NOMO-1 treated with dmso at 0.1 percent for 144 hours (cell line): Measurements from ENCODE around the gene STAT5B.
"Not testable (repeated sequence)": the region's sequence is repeated elsewhere in the genome, so short reads cannot be mapped to it uniquely, and the experiment has no call there.

ENCODE experiments used
- DNase-seq: peaks from one replicate; lab custom pipeline; 2025; ENCODE audit not compliant: unreplicated experiment; lab: John Stamatoyannopoulos, UW

The STAT5B gene

GRCh38 chr17:42276359-42276608 lies at the start of gene STAT5B:
TSS of gene STAT5B (minus strand) at chr17:42276391. CDS start at chr17:42232127, 44,264 bp downstream.
- DNase-seq = peak; percentile 48

GRCh38 chr17:42325026-42325425 lies 48.8 kb upstream of the STAT5B start:
- no peak for DNase-seq

- no peak for DNase-seq
These were observed 47.1 kb upstream of the STAT5B start for GRCh38 chr17:42323268-42323773.

DNA sequence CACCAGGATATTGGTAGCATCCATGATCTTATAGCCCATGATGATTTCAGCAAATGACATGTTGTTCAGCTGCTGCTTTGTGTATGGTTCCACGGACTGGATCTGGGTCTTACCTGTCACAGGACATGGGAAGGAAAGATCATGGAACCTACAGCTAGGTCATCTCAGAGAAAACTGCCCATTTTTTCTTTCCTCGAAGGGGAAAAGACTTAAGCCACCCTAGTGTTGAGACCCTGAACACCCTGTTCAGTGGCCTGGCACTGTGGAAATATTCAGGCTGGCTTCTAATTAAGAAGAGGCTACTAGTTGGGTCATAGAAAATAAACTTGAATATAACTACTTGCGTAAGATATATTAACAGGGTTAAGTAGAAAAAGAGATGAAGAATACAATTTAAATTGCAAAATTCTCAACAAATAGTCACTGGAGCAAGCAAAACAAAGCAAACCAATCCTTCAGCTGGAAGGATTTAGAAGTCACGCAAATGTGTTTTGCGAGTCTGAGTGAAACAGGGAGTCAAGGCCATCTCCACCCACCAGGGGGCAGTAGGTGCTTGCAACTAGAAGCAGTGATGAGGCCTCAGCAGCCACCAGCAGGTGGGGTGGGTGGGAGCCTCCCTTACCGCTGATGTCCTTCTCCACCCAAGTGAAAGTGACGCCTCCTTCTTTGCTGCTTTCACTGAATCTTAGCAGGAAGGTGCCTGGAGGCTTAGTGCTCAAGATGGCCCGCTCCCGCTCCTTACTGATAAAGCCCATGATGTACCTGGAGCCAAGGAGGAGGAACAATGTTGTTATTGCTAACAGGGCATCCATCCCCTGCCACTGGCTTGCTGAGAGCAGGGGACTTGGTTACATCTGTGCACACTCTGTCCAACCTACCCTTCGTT lies 46.4 kb upstream of the STAT5B start:
- DNase-seq = peak; percentile 77

DNA sequence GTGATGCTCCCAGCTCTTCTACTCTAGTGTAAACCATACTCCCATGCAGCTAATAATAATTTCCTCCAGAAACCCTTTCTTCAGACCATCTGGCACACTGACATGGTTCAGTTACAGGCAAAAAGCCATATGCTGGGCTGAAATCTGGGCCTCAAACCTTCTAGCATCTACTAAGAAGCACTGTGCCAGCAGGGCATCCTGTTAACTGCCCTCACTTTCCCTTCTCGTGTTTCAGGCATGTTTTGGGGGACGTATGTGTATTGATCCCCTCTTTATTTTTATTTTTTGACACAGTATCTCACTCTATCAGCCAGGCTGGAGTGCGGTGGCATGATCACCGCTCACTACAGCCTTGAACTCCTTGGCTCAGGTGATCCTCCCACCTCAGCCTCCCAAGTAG lies 45.4 kb upstream of the STAT5B start:
- DNase-seq = no peak

GRCh38 chr17:42317967-42318366 lies 41.8 kb upstream of the STAT5B start:
- DNase-seq = not testable (repeated sequence)

- no peak for DNase-seq
These were observed 41.2 kb upstream of the STAT5B start for GRCh38 chr17:42317266-42317845.

GRCh38 chr17:42316755-42317154 lies 40.6 kb upstream of the STAT5B start:
- DNase-seq = no peak

DNA sequence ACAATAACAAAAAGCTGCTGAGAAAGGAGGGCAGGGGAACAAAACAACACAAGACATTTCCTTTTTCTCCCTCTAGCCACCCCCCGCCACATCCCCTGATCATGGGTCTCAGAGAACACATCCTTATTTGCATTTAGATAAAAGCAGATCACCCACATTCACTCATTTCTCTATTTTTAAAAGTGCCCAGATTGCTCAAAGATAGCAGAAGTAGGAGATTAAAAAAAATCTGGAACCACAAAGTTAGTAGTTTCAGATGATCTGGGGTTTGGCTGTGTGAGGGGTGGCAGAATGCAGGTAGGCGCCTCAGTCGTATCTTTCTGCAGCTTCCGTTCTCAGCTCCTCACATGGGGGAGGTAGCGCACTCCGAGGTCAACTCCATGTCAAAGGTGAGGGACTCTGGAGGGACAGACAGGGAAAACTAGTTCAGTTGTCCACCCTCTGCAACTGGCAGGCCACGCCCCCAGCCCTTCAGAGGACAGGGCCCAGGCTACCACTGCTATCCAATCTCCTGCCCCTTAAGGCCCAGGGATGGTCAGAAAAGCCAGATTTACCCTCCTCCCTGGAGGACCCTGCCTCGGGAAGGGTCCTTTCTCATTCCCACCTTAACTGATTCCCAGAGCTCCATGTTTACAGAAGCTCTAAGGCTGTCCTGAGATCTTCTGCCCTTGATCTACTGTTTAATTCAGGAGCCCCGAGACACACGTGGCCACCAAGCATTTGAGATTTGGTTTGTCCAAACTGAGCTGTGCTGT lies 39.4 kb upstream of the STAT5B start:
- DNase-seq = no peak

DNA sequence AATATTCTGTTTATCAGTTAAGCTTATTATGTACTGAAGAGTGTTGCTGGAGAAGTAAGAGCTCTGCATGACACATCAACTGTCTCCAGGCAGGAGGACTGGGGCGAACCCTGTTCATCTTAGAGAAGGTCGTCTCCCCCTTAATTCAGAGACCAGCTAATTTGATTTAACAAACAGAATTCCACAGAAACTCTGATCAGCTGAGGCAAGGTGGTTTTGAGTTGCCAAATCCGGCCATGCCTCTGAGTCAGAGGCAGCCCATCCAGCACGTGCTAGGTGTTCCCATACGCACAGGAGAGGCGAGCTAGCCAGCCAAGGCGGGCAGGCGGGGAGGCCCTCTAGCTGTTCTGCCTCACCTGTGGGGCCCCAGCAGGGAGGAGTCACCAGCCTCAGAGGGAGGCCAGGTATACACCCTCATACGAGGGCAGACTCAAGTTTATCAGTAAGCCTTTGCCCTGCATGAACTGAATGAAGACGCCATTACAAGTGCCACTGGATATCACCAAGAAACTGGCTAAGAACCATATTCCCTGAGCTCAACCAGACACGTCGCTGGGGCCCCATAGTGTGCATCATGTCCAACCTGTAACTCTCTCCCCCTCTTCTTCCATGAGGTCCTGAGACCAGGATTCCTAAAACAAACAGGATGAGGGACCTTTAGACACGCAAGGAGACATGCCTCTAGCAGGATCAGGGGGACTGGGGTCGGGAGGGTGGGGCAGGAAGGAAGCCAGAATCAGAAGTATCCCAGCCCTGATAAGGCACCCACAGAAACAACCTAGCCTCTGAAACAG lies 37.8 kb upstream of the STAT5B start:
- no peak for DNase-seq

DNA sequence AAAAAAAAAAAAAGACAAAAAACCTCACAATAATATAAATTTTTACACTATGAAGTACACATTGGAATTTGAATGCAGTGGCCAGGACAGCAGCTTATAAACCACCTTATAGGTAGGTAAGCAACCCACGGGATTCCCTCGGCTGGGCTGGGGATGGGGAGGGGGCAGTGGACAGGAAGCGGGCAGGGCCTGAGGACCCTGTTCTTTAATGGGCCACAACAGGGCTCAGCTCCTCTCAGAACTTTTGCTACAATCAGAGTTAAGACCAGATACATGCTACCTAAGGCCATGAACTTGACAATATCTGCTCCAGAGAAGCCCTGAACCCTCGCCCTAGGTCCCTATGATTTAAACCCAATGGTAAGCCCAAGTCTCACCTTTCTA lies 37.2 kb upstream of the STAT5B start:
- DNase-seq = no peak

GRCh38 chr17:42312285-42313130 lies 36.3 kb upstream of the STAT5B start:
- no peak for DNase-seq

- DNase-seq = no peak
These were observed 35.8 kb upstream of the STAT5B start for GRCh38 chr17:42312035-42312284.

DNA sequence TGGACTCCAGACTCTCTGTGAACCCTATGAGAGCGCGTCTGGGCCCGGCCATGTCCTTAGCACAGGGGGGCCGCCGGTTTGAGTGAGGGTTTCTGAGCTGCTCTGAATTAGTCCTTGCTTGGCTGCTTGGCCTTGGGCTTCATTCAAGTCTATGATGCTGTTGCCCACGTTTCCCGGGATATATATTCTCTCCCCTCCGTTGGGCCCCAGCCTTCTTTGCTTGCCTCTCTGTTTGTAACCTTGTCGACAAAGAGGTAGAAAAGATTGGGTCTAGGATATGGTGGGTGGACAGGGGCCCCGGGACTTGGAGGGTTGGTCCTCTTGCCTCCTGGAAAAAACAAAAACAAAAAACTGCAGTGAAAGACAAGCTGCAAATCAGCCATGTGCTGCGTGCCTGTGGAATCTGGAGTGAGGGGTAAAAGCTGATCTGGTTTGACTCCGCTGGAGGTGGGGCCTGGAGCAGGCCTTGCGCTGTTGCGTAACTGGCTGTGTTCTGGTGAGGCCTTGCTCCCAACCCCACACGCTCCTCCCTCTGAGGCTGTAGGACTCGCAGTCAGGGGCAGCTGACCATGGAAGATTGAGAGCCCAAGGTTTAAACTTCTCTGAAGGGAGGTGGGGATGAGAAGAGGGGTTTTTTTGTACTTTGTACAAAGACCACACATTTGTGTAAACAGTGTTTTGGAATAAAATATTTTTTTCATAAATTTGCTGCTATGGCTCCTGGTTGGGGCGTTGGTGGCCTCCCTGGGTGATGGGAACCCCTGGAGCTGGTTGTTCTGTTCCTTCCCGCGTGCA lies 35.2 kb upstream of the STAT5B start:
- peak; percentile 89 for DNase-seq

DNA sequence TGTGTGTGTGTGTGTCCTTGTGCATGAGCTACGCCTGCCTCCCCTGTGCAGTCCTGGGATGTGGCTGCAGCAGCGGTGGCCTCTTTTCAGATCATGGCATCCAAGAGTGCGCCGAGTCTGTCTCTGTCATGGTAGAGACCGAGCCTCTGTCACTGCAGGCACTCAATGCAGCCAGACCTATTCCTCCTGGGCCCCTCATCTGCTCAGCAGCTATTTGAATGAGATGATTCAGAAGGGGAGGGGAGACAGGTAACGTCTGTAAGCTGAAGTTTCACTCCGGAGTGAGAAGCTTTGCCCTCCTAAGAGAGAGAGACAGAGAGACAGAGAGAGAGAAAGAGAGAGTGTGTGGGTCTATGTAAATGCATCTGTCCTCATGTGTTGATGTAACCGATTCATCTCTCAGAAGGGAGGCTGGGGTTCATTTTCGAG lies 34.6 kb upstream of the STAT5B start:
- no peak for DNase-seq

GRCh38 chr17:42309986-42310786 lies 34.0 kb upstream of the STAT5B start:
- no peak for DNase-seq

- no peak for DNase-seq
These were observed 33.0 kb upstream of the STAT5B start for GRCh38 chr17:42309142-42309541.

GRCh38 chr17:42308446-42308845 lies 32.3 kb upstream of the STAT5B start:
- no peak for DNase-seq
